Hindlimb muscle (tissue), 1 donor: ENCODE data around the gene CIAO2B. TPM values are rescaled to one million over a fixed set of nuclear protein-coding genes. Genes with fewer than 3 reads are reported as not detected.
A peak's percentile ranks its signal among the peaks of the same experiment; 100 is the strongest.
"Not testable (repeated sequence)": the region's sequence is repeated elsewhere in the genome, so short reads cannot be mapped to it uniquely, and the experiment has no call there.

Experiments used
- DNase-seq: peaks from one replicate; pipeline ENCODE4 v3.0.0-alpha.2; 2013
- polyA plus RNA-seq: library from polyadenylated mRNA; unstranded; fragments of 120-200 nt; gene quantifications from one replicate; pipeline ENCODE4 v1.2.1, GENCODE V29; 2013; ENCODE audit not compliant: insufficient read length

Gene CIAO2B
- polyA plus RNA-seq, 1 donor: 88.3 TPM

GRCh38 chr16:66955363-66956153, 21.4 kb upstream of the CIAO2B start:
- not testable (repeated sequence) for DNase-seq

DNA sequence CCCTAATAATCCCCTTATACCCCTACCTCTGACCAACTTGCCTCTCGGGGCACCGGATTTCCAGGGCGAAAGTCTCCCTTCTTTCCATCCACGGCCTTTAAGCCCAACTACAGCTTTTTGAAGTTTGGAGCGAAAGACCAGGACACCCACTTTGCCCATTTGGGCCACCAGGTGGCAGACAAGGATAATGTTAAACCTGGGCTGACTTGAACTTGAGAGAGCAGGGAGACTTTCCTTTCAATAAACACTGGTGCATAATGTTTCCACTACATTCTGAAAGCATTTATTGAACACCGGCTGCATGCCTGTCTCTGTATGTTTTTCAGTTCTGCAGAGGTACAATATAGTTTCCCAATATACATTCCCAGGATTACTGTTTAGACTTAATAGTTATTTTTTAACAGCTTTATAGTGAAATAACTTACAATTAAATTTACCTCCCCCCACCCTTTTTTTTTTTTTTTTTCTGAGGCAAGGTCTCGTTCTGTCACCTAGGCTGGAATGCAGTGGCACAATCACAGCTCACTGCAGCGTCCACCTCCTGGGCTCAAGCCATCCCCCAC, 20.0 kb upstream of the CIAO2B start:
- peak; percentile 70 for DNase-seq

- no peak for DNase-seq
These were observed 19.4 kb upstream of the CIAO2B start for GRCh38 chr16:66953462-66954096.

DNA sequence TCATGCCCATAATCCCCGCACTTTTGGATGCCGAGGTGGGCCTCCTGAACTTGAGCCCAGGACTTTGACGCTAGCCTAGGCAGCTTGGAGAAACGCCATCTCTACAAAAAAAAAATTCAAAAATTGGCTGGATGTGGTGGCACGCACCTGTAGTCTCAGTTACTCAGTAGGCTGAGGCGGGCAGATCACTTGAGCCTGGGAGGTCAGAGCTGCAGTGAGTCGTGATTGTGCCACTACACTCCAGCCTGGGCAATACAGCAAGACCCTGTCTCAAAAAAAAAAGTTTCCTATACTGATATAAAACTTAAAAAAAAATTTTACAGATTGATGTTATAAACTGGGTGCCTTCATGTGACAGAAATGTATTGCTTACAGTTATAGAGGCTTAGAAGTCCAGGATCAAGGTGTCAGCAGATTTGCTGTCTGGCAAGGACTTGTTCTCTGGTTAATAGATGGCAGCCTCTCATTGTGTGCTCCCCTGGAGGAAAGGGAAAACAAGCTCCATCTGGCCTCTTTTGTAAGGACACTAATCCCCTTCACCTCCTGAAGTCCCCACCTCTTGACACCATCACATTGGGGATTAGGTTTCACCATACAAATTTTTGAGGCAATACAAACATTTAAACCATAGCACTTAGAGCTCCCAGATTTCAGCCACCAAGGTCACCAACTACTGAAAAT, 18.4 kb upstream of the CIAO2B start:
- DNase-seq: no peak

DNA sequence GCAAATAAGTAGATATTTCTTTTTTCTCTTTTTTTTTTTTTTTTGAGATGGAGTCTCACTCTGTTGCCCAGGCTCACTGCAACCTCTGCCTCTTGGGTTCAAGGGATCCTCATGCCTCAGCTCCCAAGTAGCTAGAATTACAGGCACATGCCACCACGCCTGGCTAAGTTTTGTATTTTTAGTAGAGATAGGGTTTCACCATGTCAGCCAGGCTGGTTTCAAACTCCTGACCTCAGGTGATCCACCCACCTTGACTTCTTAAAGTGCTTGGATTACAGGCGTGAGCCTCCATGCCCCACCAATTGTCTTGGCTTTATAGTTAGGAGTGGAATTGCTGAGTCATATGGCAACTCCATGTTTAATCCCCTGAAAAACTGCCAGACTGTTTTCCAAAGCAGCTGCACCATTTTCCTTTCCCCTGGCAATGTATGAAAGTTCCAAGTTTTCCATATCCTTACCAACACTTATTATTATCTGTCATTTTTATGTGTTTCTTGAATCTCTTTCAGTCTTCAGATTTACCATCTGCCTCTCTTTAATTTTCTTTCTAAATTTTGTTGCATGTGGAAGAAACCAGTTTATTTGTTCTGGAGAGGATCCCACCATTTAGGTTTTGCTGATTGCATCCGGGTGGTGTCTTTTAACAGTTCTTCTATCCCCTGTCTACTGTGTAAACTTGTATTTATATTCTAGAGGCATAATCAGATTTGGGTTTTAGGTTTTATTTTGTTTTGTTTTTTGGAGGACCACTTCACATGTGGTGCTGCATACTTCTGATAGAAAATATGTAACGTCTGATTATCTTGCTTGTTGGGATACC, 17.0 kb upstream of the CIAO2B start:
- DNase-seq: no peak

DNA sequence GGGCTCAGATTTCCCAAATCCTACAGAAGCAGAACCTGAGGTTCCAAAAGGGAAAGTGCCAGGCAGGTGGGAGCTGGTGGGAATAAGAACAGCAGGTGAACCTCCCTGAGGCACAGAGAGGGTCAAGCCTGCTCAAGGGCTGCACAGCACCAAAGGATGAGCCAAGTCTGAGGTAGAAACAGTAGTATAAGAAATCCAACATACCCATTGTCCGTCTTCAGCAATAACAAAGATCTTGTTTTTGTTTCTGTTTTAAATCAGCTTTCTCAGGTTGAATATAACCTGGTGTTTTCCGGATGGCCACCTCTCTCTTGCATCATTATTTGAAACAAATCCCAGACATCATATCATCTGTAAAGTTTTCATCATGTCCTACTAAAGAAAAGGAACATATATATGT, 16.2 kb upstream of the CIAO2B start:
- no peak for DNase-seq

DNA sequence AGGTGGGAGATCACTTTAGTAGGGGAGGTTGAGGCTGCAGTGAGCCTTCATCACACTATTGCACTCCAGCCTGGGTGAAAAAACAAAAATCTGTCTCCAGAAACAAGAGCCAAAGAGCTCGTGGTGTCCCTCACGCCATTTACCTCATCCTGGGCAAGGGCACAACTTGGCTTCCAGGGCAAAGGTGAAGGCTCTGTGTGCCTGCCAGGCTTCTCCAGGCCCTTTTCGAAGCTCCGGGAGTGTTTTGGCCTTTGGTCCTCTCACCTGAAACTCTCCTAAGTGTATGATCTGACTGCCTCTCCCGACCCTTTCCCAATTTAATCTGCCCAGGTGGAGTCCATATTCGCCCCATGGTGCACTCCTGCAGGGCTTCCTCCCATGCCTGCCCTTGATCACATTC, 15.3 kb upstream of the CIAO2B start:
- DNase-seq: no peak

- no peak for DNase-seq
These were observed 14.6 kb upstream of the CIAO2B start for GRCh38 chr16:66948837-66949225.

GRCh38 chr16:66948134-66948836, 14.1 kb upstream of the CIAO2B start:
- DNase-seq: no peak

DNA sequence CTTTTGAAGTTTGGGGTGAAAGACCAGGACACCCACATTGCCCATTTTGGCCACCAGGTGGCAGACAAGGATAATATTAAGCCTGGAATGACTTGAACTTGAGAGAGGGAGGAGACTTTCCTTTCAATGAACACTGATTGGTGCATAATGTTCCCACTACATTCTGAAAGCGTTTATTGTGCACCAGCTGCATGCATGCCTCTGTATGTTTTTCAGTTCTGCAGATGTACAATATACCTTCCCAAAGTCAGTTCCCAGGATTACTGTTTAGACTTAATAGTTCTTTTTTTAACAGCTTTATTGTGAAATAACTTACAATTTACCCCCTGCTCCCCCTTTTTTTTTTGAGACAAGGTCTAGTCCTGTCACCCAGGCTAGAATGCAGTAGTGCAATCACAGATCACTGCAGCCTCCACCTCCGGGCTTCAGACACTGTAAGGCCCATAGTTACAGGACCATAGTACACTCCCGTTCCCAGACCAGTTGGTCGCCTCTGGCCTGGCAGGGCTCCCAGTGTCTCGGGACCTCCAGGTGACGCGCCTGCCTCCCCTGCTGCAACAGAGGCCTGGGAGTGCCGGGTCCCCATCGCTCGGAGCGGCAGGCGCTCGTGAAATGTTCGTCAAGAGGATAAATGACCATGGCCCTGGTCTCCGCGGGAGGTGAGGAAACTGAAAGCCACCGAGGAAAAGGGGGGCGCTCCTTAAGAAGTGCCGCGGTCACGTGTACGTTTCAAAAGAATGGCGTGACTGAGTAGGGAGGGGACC, 13.3 kb upstream of the CIAO2B start:
- DNase-seq: peak; percentile 74

DNA sequence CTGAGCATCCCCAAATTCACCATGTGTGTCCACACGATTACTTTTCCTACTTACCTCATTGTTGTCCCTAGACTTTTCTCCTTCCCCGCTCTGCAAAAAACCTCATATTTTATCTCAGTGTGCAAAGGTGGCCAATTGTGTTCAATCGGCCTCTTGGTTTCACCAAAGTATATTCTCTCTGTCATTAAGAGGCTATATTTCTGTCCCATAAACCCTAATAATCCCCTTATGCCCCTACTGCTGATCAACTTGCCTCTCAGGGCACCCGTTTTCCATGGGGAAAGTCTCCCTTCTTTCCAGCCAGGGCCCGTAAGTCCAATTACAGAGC, 12.7 kb upstream of the CIAO2B start:
- DNase-seq: no peak

GRCh38 chr16:66946541-66946940, 12.3 kb upstream of the CIAO2B start:
- no peak for DNase-seq

DNA sequence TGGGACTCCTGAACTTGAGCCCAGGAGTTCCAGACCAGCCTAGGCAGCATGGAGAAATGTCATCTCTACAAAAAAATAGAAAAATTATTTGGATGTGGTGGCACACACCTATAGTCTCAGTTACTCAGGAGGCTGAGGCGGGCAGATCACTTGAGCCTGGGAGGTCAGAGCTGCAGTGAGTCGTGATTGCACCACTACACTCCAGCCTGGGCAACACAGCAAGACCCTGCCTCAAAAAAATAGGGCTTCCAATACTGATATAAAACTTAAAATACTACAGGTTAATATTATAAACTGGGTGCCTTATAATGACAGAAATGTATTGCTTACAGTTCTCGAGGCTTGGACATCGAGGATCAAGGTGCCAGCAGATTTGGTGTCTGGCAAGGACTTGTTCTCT, 11.7 kb upstream of the CIAO2B start:
- DNase-seq: no peak

- not testable (repeated sequence) for DNase-seq
These were observed 10.8 kb upstream of the CIAO2B start for GRCh38 chr16:66944971-66945370.

DNA sequence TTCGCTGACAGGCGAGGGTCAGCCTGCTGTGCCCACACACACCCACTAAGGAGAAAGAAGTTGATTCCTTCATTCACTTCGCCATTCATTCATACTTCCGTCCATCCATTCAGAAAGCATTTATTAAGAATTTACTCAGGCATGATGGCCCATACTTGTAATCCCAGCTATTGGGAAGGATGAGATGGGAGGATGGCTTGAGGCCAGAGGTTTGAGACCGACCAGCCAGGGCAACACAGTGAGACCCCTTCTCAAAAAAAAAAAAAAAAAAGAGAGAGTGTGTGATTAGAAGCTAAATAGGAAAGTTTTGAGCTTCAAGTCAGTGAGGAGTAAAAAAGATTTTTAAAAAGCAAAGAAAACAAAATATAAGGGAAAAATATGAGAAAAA, 9.8 kb upstream of the CIAO2B start:
- no peak for DNase-seq

GRCh38 chr16:66943426-66944053, 9.3 kb upstream of the CIAO2B start:
- no peak for DNase-seq

DNA sequence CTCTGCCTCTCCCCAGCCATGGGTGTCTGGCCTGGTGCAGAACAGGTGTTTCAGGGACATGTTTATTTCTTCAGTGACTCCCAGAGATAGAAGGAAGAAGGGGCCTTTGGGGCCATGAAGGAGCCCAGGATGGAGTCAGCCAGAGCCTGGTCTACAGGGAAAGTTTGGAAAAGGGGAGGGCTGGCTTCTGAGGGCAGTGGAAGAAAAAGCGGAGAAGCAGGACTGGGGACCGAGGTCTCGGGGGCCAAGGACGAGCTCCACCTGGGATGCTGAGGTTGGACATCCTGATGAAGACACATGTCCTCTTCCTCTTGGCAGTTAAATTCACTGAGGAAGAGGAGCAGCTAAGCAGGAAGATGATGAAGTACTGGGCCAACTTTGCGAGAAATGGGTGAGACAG, 8.8 kb upstream of the CIAO2B start:
- DNase-seq: no peak

DNA sequence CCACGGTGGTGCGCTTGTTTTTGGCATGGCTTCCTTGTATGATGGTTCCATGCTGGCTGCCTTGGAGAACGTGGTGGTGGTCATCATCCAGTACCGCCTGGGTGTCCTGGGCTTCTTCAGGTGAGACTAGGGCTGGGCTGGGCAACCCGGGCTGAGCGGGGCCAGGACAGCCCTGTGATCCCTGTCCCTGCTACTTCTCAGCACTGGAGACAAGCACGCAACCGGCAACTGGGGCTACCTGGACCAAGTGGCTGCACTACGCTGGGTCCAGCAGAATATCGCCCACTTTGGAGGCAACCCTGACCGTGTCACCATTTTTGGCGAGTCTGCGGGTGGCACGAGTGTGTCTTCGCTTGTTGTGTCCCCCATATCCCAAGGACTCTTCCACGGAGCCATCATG, 6.0 kb upstream of the CIAO2B start:
- no peak for DNase-seq

GRCh38 chr16:66939366-66939765, 5.2 kb upstream of the CIAO2B start:
- DNase-seq: no peak

DNA sequence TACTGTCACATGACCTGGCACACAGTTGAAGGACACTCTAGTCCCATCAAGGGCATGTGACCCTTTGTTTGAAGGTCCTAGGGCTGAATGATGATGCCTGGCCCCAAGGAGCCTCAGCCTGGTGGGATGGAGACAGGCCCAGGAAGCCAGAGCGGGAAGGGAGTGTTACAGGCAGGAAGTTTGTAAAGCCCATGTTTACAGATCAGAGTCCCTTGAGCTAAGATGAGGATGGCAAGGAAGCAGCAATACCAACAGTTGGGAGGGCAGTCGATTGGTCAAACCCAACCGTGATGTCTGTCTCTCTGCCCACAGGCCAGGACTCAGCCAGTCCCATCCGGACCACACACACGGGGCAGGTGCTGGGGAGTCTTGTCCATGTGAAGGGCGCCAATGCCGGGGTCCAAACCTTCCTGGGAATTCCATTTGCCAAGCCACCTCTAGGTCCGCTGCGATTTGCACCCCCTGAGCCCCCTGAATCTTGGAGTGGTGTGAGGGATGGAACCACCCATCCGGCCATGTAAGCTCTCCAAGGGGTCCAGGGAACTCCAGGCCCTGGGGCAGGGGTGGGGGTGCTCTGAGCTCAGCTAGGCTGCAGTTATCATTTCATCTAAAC, 3.6 kb upstream of the CIAO2B start:
- DNase-seq: no peak
